Neural progenitor cell (in vitro differentiated cells): ENCODE measurements around the gene RPL14. TPM values are rescaled to one million over a fixed set of nuclear protein-coding genes. Genes with fewer than 3 reads are reported as not detected.

Experiments used
- DNase-seq: peaks from one replicate; pipeline ENCODE4 v3.0.0-alpha.2; 2016; ENCODE audit warnings: low spot score
- H2AFZ ChIP-seq: fragments of 200-600 bp; sonication (generic); replicated peaks from 2 replicates; pipeline ENCODE4 v1.6.1; 2016; ENCODE audit warnings: antibody characterized with exemption
- H3F3A ChIP-seq: fragments of 200-600 bp; sonication (generic); 2 replicates; pipeline ENCODE4 v1.6.1; 2016; ENCODE audit warnings: antibody characterized with exemption, low read depth
- H3K27ac ChIP-seq: fragments of 200-600 bp; sonication (generic); 2 replicates; pipeline ENCODE4 v1.5.1; 2016; ENCODE audit warnings: mild to moderate bottlenecking
- H3K27me3 ChIP-seq: fragments of 200-600 bp; sonication (generic); 2 replicates; pipeline ENCODE4 v1.6.1; 2016; ENCODE audit warnings: mild to moderate bottlenecking, moderate library complexity
- H3K36me3 ChIP-seq: fragments of 200-600 bp; sonication (generic); 2 replicates; pipeline ENCODE4 v1.5.1; 2016
- H3K4me1 ChIP-seq: fragments of 200-600 bp; sonication (generic); 2 replicates; pipeline ENCODE4 v1.6.1; 2016; ENCODE audit warnings: mixed run types
- H3K4me2 ChIP-seq: fragments of 200-600 bp; sonication (generic); 2 replicates; pipeline ENCODE4 v1.6.1; 2016
- H3K4me3 ChIP-seq: fragments of 200-600 bp; sonication (generic); 2 replicates; pipeline ENCODE4 v1.5.1; 2016
- H3K79me2 ChIP-seq: fragments of 200-600 bp; sonication (generic); 2 replicates; pipeline ENCODE4 v1.6.1; 2016; ENCODE audit warnings: low read depth
- H3K9ac ChIP-seq: fragments of 200-600 bp; sonication (generic); 2 replicates; pipeline ENCODE4 v1.6.1; 2016
- H3K9me3 ChIP-seq: fragments of 200-600 bp; sonication (generic); 2 replicates; pipeline ENCODE4 v1.5.1; 2016; ENCODE audit warnings: low read depth
- H4K20me1 ChIP-seq: fragments of 200-600 bp; sonication (generic); 2 replicates; pipeline ENCODE4 v1.6.1; 2016; ENCODE audit warnings: low read depth
- H3K27ac Mint-ChIP-seq: 3 replicates; pipeline ENCODE4 v1.8.0; 2021; ENCODE audit warnings: mixed read lengths
- H3K27me3 Mint-ChIP-seq: 2 replicates; pipeline ENCODE4 v1.8.0; 2022; ENCODE audit warnings: low read depth, mild to moderate bottlenecking, inconsistent platforms, moderate library complexity, mixed read lengths; ENCODE audit not compliant: insufficient read depth
- H3K36me3 Mint-ChIP-seq: 3 replicates; pipeline ENCODE4 v1.8.0; 2021; ENCODE audit warnings: mixed read lengths
- H3K4me1 Mint-ChIP-seq: 3 replicates; pipeline ENCODE4 v1.8.0; 2021; ENCODE audit warnings: mixed read lengths
- H3K4me3 Mint-ChIP-seq: 3 replicates; pipeline ENCODE4 v1.8.0; 2021; ENCODE audit warnings: mild to moderate bottlenecking, moderate library complexity, mixed read lengths
- H3K9me3 Mint-ChIP-seq: 3 replicates; pipeline ENCODE4 v1.8.0; 2020; ENCODE audit warnings: mixed read lengths
- EZH2 ChIP-seq: fragments of 200-600 bp; sonication (generic); IDR thresholded peaks from 2 replicates; pipeline ENCODE4 v1.6.1; 2017; ENCODE audit warnings: antibody characterized with exemption, mild to moderate bottlenecking, moderate library complexity
- EZH2phosphoT487 ChIP-seq: fragments of 200-600 bp; sonication (generic); IDR thresholded peaks from 2 replicates; pipeline ENCODE4 v1.6.1; 2017; ENCODE audit warnings: antibody characterized with exemption
- total RNA-seq: library from RNA; depleted of rRNA; stranded (reverse); fragments of >200 nt; gene quantifications from 2 replicates; pipeline ENCODE4 v1.2.3, GENCODE V29; 2015; ENCODE audit warnings: low replicate concordance
- TF ChIP-seq, protein P1 (sequence below): fragments of 200-600 bp; sonication (generic); IDR thresholded peaks from 2 replicates; pipeline ENCODE4 v1.5.1; 2017; ENCODE audit warnings: antibody characterized with exemption, mild to moderate bottlenecking

The RPL14 gene
- 467 and 948 TPM in 2 replicates for total RNA-seq

DNA sequence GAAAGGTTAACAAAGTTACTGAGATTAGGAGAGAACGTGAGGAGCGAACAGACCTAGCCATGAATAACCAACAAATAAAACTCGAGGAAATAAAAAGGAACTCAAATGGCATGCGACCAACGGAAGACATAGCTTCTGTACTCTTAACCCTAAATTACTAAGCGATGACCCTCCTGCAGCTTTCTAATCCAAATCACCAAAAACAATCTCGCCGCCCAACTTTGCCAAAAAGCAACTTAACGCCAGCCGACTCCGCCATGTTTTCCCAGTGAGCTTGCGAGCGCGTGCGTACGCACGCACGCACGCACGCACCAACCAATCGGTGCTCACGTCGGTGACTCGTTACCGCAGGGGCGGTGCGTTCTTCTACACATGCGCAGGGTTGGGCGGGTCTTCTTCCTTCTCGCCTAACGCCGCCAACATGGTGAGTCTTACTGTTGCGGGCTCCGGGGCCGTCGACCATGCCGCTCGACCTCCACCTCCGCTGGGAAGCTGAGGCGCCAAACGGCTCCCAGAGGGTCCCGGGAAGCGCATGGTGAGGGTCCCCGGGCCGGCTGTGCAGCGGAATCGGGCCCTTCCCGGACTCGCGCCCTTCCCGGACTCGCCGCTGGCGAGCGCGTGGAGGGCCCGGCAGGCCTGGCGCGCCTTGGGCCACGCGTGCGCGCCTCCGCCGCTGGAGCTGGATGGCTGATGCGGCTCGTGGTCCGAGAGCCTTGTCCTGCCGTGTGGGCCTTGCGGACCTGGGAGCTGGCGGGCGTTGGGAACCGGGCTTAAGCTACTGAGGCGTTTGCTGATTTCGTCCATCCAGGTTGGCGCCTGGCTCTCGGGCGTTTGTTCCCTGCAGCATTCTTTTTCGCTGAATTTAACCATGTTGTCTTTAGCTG, at the start of gene RPL14:
Gene RPL14 (plus strand): TSS at position 400 of the 884 bp plus-strand sequence. CDS start 133 bp downstream, at position 533.
- Histone ChIP-seq H3K9ac (peak within 1 kb of the TSS; percentile 93), H3K4me2 (peak within 1 kb of the TSS; percentile 87), H3K9me3 (no peaks in the 10 kb centered on the region), H2AFZ (peak within 1 kb of the TSS; percentile 75), H3K79me2 (peaks cover 42% of the 10 kb centered on the region), H3K36me3 (peaks cover 14% of the 10 kb centered on the region), H3K4me1 (peaks cover 13% of the 10 kb centered on the region), H3F3A (peaks cover 33% of the 10 kb centered on the region), H3K4me3 (peak within 1 kb of the TSS; percentile 84), H4K20me1 (peaks cover 33% of the 10 kb centered on the region), H3K27ac (peak within 1 kb of the TSS; percentile 16), H3K27me3 (no peaks in the 10 kb centered on the region)
- DNase-seq, result peak; percentile 98
- H3K9me3 Mint-ChIP-seq, result no peaks in the 10 kb centered on the region
- H3K36me3 Mint-ChIP-seq, result peaks cover 22% of the 10 kb centered on the region
- TF ChIP-seq, protein P1, sequence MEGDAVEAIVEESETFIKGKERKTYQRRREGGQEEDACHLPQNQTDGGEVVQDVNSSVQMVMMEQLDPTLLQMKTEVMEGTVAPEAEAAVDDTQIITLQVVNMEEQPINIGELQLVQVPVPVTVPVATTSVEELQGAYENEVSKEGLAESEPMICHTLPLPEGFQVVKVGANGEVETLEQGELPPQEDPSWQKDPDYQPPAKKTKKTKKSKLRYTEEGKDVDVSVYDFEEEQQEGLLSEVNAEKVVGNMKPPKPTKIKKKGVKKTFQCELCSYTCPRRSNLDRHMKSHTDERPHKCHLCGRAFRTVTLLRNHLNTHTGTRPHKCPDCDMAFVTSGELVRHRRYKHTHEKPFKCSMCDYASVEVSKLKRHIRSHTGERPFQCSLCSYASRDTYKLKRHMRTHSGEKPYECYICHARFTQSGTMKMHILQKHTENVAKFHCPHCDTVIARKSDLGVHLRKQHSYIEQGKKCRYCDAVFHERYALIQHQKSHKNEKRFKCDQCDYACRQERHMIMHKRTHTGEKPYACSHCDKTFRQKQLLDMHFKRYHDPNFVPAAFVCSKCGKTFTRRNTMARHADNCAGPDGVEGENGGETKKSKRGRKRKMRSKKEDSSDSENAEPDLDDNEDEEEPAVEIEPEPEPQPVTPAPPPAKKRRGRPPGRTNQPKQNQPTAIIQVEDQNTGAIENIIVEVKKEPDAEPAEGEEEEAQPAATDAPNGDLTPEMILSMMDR, result no peak
- no peak for TF ChIP-seq EZH2phosphoT487
- TF ChIP-seq EZH2, result no peak
- peaks cover 38% of the 10 kb centered on the region for H3K4me1 Mint-ChIP-seq
- H3K4me3 Mint-ChIP-seq, result peak within 1 kb of the TSS; percentile 96
- H3K27me3 Mint-ChIP-seq, result no peaks in the 10 kb centered on the region
- peak within 1 kb of the TSS; percentile 96 for H3K27ac Mint-ChIP-seq

DNA sequence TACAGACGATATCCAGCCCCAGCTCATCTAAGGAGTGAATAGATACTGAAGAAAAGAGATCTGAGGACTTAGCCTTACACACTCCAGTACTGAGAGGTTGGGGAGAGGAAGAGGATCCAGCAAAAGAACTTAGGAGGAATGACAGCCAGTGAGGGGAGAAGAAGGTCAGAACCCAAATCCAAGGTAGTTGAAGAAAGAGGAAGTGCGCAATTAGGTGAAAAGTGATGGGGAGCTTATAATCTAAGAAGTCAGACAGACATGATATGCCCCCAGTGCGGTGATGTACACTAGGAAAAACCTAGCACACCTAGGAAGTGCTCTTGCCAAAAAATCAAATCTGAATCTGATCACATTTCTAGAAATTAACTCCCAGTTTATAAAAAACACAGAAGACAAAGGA, 49.5 kb upstream of the RPL14 start:
- Histone ChIP-seq H3K27me3 (no peaks in the 10 kb centered on the region), H3K9ac (no peak overlapping the region), H3K9me3 (no peaks in the 10 kb centered on the region), H3K79me2 (no peaks in the 10 kb centered on the region), H2AFZ (no peak overlapping the region), H3K27ac (no peak overlapping the region), H3K4me2 (no peak overlapping the region), H3F3A (no peaks in the 10 kb centered on the region), H3K36me3 (no peaks in the 10 kb centered on the region), H4K20me1 (no peaks in the 10 kb centered on the region), H3K4me1 (no peaks in the 10 kb centered on the region), H3K4me3 (no peak overlapping the region)
- DNase-seq, result no peak
- Mint-ChIP-seq H3K4me1 (peaks cover 4% of the 10 kb centered on the region), H3K27me3 (peaks cover 2% of the 10 kb centered on the region), H3K4me3 (no peak overlapping the region), H3K9me3 (no peaks in the 10 kb centered on the region), H3K27ac (no peak overlapping the region), H3K36me3 (no peaks in the 10 kb centered on the region)
- TF ChIP-seq EZH2phosphoT487 (no peak), EZH2 (no peak)
- TF ChIP-seq, protein P1, result no peak

DNA sequence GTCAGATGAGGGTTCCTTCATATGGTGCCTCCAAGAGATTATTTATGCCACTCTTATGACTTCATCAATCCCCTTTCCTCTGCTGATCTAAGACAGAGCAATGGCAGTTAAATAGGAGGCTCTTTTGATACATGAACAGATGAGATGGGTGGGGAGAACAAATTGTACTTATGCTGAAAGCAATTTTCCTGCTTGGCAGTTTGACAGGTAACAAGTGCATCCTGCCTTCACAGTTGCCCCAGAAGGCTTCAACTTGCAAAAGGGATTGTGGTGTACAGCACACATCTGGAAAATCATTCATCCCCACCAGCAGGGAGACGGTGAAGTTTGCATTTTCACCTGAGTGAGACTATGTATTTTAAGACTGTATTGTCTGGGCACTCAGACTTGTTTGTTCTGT, 42.9 kb upstream of the RPL14 start:
- TF ChIP-seq, protein P1, result no peak
- TF ChIP-seq EZH2phosphoT487 (no peak), EZH2 (no peak)
- Mint-ChIP-seq H3K4me3 (no peak overlapping the region), H3K27me3 (peaks cover 2% of the 10 kb centered on the region), H3K4me1 (no peaks in the 10 kb centered on the region), H3K36me3 (no peaks in the 10 kb centered on the region), H3K9me3 (no peaks in the 10 kb centered on the region), H3K27ac (no peak overlapping the region)
- Histone ChIP-seq H3F3A (no peaks in the 10 kb centered on the region), H4K20me1 (no peaks in the 10 kb centered on the region), H3K9ac (no peak overlapping the region), H3K4me2 (no peak overlapping the region), H3K4me1 (no peaks in the 10 kb centered on the region), H3K4me3 (no peak overlapping the region), H3K9me3 (no peaks in the 10 kb centered on the region), H3K79me2 (no peaks in the 10 kb centered on the region), H3K27ac (no peak overlapping the region), H3K27me3 (no peaks in the 10 kb centered on the region), H3K36me3 (no peaks in the 10 kb centered on the region), H2AFZ (no peak overlapping the region)
- DNase-seq, result no peak
